Pancreas (tissue), 10 donors: Measurements from ENCODE around the gene SH3BP4. TPM values are rescaled to one million over a fixed set of nuclear protein-coding genes. Genes with fewer than 3 reads are reported as not detected.

Source experiments
- ATAC-seq, 4 donors: fragments of 200-7000 bp; cut with Tn5 transposase; one replicate each; pipeline versions ENCODE4 v1.8.0 to v1.9.1; 2020; ENCODE audit warnings: mild to moderate bottlenecking in 4 of 4, moderate library complexity in 4 of 4
- DNase-seq, 6 donors: peaks; one replicate each; pipeline ENCODE4 v3.0.0-alpha.2; 2020
- FAIRE-seq: peaks from 2 replicates; lab custom pipeline; 2012; peaks lifted over from hg19 to GRCh38; lab: Jason Lieb, UNC
- H3K27ac ChIP-seq, 4 donors: fragments of 200-600 bp; sonication (generic); 1 replicate in 3 of 4; 2 replicates in 1 of 4; pipeline versions ENCODE4 v1.5.0 to v1.8.0; 2020
- H3K27me3 ChIP-seq, 4 donors: fragments of 200-600 bp; one replicate each; pipeline ENCODE4 v1.8.0; 2021
- H3K36me3 ChIP-seq, 3 donors: fragments of 200-600 bp; sonication (generic) in 1 of 3; one replicate each; pipeline versions ENCODE4 v1.5.0 to v1.8.0; 2020 to 2021
- H3K4me1 ChIP-seq, 3 donors: fragments of 200-600 bp; one replicate each; pipeline ENCODE4 v1.8.0; 2021
- H3K4me3 ChIP-seq, 4 donors: fragments of 200-600 bp; sonication (generic) in 2 of 4; one replicate each; pipeline versions ENCODE4 v1.5.0 to v1.8.0; 2020 to 2021
- H3K9me3 ChIP-seq, 4 donors: fragments of 200-600 bp; one replicate each; pipeline ENCODE4 v1.8.0; 2021
- CTCF ChIP-seq, 4 donors: fragments of 200-600 bp; sonication (generic) in 3 of 4; IDR thresholded peaks; one replicate each; pipeline versions ENCODE4 v1.5.0 to v1.8.0; 2021; ENCODE audit warnings: antibody characterized with exemption in 4 of 4
- WGBS, 2 donors: extraction: QIAGEN DNeasy Blood & Tissue Kit; methylation state at CpG; one replicate each; pipeline ENCODE4 v1.1.7; 2013; 5-methylcytosine and 5-hydroxymethylcytosine counted together
- intact Hi-C, 3 donors: fragments of 100-400 bp; cut with DNase I; formaldehyde crosslinking; loops; one replicate each; pipeline versions ENCODE4 v1.11.1 to v1.14.2; 2022
- polyA plus RNA-seq, 2 donors: library from polyadenylated mRNA; stranded (reverse); fragments of 200-250 nt; gene quantifications; one replicate each; pipeline ENCODE4 v1.2.3, GENCODE V29; 2013
- total RNA-seq, 6 donors: library from RNA; stranded (reverse); fragmentation: NEBNext Ultra II Directional in 4 of 6; extraction: Animal tissue kit (Norgen Biotek cat#: 25700) in 4 of 6; gene quantifications; one replicate each; pipeline versions ENCODE4 v1.2.1 to v1.2.4, GENCODE V29; 2021 to 2023
- donor health status: healthy with polysubstance abuse.
- donor health status: DM: no; HTN: no; CAD: no; lungs with moderate emphysema.
- donor health status: DM: no; HTN: no; CAD: no.
- donor health status: control.
- donor health status: control.
- donor health status: Bipolar disorder and iron deficiency.
- donor health status: DM: yes; HTN: yes; CAD: no.
- donor health status: DM: no; HTN: no; CAD: no.
- donor health status: DM: no; HTN: no; CAD: no.
- donor health status: DM: yes; HTN: yes; CAD: no.

The SH3BP4 gene
- total and polyA plus RNA-seq, 8 donors: 20.5 to 99.7 (median 62.8) TPM

- no peaks in the 10 kb centered on the region for H3K9me3 ChIP-seq
- H3K27ac ChIP-seq: peak overlapping the region; percentile 58 to 87 (median 72)
- FAIRE-seq (no peak), DNase-seq (peak in 1 of 6 donors; percentile 52), ATAC-seq (peak; percentile 51 to 69 (median 64))
- WGBS, 2 donors: 17 to 18% methylated on average over 14 of the region's 14 CpGs
- TF ChIP-seq CTCF (IDR thresholded peaks at IDR 0.05): no peak
- no peaks in the 10 kb centered on the region for H3K36me3 ChIP-seq
- peaks cover 77 to 82% (median 77%) of the 10 kb centered on the region in 3 donors for H3K4me1 ChIP-seq
- no peaks in the 10 kb centered on the region for H3K27me3 ChIP-seq
- intact Hi-C loops: no loop called here
- peak overlapping the region in 1 of 4 donors; percentile 19 for H3K4me3 ChIP-seq
Observed at GRCh38 chr2:234980451-234981187, 28.8 kb downstream of the SH3BP4 start.

GRCh38 chr2:234981197-234982095 is 29.6 kb downstream of the SH3BP4 start:
- Histone ChIP-seq H3K27me3 (no peaks in the 10 kb centered on the region), H3K27ac (peak overlapping the region; percentile 58 to 87 (median 72)), H3K9me3 (no peaks in the 10 kb centered on the region), H3K4me3 (peak overlapping the region in 2 of 4 donors; percentile 13 to 19), H3K4me1 (peaks cover 69 to 74% (median 69%) of the 10 kb centered on the region in 3 donors), H3K36me3 (no peaks in the 10 kb centered on the region)
- no peak for TF ChIP-seq CTCF (IDR thresholded peaks at IDR 0.05)
- intact Hi-C loops: no loop called here
- peak in 4 of 6 donors; percentile 63 to 66 (median 64) for DNase-seq
- ATAC-seq: peak; percentile 49 to 74 (median 60)
- 13 to 16% methylated on average over 26 of the region's 26 CpGs for WGBS, 2 donors
- FAIRE-seq: no peak

GRCh38 chr2:234982096-234982834 is 30.4 kb downstream of the SH3BP4 start:
- Histone ChIP-seq H3K36me3 (no peaks in the 10 kb centered on the region), H3K27me3 (no peaks in the 10 kb centered on the region), H3K4me3 (peak overlapping the region in 2 of 4 donors; percentile 8 to 13), H3K9me3 (no peaks in the 10 kb centered on the region), H3K4me1 (peaks cover 61 to 66% (median 63%) of the 10 kb centered on the region in 3 donors), H3K27ac (peak overlapping the region; percentile 58 to 87 (median 72))
- no peak for FAIRE-seq
- ATAC-seq: no peak
- intact Hi-C loops: no loop called here
- DNase-seq: peak in 2 of 6 donors; percentile 22 to 42
- 69 to 70% methylated on average over 17 of the region's 17 CpGs for WGBS, 2 donors
- no peak for TF ChIP-seq CTCF (IDR thresholded peaks at IDR 0.05)

GRCh38 chr2:234983011-234983726 is 31.4 kb downstream of the SH3BP4 start:
- Histone ChIP-seq H3K27me3 (no peaks in the 10 kb centered on the region), H3K36me3 (no peaks in the 10 kb centered on the region), H3K4me1 (peaks cover 53 to 59% (median 54%) of the 10 kb centered on the region in 3 donors), H3K27ac (peak overlapping the region; percentile 58 to 87 (median 72)), H3K9me3 (no peaks in the 10 kb centered on the region), H3K4me3 (no peak overlapping the region)
- TF ChIP-seq CTCF (IDR thresholded peaks at IDR 0.05): no peak
- intact Hi-C loops: no loop called here
- ATAC-seq (peak; percentile 6 to 23 (median 10)), DNase-seq (peak in 1 of 6 donors; percentile 33), FAIRE-seq (no peak)
- 27 to 30% methylated on average over 11 of the region's 11 CpGs for WGBS, 2 donors
